ENCODE results near the gene LEAP2.

- TF ChIP-seq CTCF (IDR thresholded peaks at IDR 0.05): no peak
- TF ChIP-seq POLR2A (IDR thresholded peaks at IDR 0.05): no peak
- TF ChIP-seq POLR2AphosphoS5 (IDR thresholded peaks at IDR 0.05; ENCODE audit: insufficient read depth in 1 of 2, low read depth in 1 of 2): no peak
Observed at GRCh38 chr5:132827943-132828673, 45.4 kb upstream of the LEAP2 start.

Measured in vagina (tissue), 2 donors.